ENCODE results near the gene ERC1.

- TF ChIP-seq, protein P1, sequence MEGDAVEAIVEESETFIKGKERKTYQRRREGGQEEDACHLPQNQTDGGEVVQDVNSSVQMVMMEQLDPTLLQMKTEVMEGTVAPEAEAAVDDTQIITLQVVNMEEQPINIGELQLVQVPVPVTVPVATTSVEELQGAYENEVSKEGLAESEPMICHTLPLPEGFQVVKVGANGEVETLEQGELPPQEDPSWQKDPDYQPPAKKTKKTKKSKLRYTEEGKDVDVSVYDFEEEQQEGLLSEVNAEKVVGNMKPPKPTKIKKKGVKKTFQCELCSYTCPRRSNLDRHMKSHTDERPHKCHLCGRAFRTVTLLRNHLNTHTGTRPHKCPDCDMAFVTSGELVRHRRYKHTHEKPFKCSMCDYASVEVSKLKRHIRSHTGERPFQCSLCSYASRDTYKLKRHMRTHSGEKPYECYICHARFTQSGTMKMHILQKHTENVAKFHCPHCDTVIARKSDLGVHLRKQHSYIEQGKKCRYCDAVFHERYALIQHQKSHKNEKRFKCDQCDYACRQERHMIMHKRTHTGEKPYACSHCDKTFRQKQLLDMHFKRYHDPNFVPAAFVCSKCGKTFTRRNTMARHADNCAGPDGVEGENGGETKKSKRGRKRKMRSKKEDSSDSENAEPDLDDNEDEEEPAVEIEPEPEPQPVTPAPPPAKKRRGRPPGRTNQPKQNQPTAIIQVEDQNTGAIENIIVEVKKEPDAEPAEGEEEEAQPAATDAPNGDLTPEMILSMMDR (IDR thresholded peaks at IDR 0.05; ENCODE audit: poor library complexity, severe bottlenecking), result no peak
- no peak for TF ChIP-seq EP300 (conservative IDR thresholded peaks at IDR 0.05; ENCODE audit: poor library complexity, severe bottlenecking)
- TF ChIP-seq SMC3 (conservative IDR thresholded peaks at IDR 0.05; ENCODE audit: poor library complexity), result no peak
- TF ChIP-seq EZH2 (IDR thresholded peaks at IDR 0.05; ENCODE audit: borderline replicate concordance, insufficient read depth, low read length, poor library complexity, severe bottlenecking), result no peak
- TF ChIP-seq POLR2AphosphoS5 (IDR thresholded peaks at IDR 0.05), result no peak
- TF ChIP-seq TAF1 (IDR thresholded peaks at IDR 0.05; ENCODE audit: low read depth), result no peak
- no peak for TF ChIP-seq REST (IDR thresholded peaks at IDR 0.05; ENCODE audit: borderline replicate concordance)
These were observed 135.1 kb downstream of the ERC1 start for GRCh38 chr12:1126091-1126490.

Measured in neural cell (in vitro differentiated cells).